GM13976 (cell line): ENCODE results near the gene SPEF2.
"Not testable (repeated sequence)": the region's sequence is repeated elsewhere in the genome, so short reads cannot be mapped to it uniquely, and the experiment has no call there.

ENCODE experiments used
- DNase-seq: peaks from one replicate; pipeline ENCODE4 v3.0.0; 2012; ENCODE audit warnings: low spot score
- CTCF ChIP-seq: IDR thresholded peaks from 2 replicates; pipeline ENCODE4 v1.5.1; 2012; ENCODE audit warnings: borderline replicate concordance, mild to moderate bottlenecking; ENCODE audit not compliant: insufficient read depth; ENCODE audit errors: extremely low read depth, missing control alignments, control extremely low read depth
- in situ Hi-C: fragments of 300-500 bp; cut with MboI; formaldehyde crosslinking; loops from one replicate; pipeline ENCODE4 v1.12.0; 2022; ENCODE audit warnings: low sequenced_read_pairs, mixed read lengths, inconsistent platforms; ENCODE audit not compliant: unreplicated experiment

SPEF2 gene

DNA sequence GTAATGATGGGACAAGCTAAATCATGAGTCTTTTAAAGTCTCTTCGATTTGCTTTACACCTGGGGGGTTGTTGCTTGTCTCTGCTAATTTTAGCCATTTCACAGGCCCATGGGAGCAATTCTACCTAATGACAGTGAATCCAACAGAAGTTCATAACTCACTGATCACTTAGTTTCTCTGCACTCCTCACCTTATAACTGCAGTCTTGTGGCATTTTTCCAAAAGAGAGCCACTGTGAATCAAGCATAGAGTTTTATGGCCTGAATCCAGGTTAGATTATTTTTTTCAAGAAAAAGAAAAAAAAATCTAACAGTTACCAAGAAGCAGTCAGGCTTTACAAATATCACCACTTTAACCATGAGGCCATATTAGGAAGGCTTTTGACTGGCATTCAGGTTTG lies 237.5 kb downstream of the SPEF2 start:
- in situ Hi-C loops: no loop called here
- no peak for TF ChIP-seq CTCF
- DNase-seq: no peak

DNA sequence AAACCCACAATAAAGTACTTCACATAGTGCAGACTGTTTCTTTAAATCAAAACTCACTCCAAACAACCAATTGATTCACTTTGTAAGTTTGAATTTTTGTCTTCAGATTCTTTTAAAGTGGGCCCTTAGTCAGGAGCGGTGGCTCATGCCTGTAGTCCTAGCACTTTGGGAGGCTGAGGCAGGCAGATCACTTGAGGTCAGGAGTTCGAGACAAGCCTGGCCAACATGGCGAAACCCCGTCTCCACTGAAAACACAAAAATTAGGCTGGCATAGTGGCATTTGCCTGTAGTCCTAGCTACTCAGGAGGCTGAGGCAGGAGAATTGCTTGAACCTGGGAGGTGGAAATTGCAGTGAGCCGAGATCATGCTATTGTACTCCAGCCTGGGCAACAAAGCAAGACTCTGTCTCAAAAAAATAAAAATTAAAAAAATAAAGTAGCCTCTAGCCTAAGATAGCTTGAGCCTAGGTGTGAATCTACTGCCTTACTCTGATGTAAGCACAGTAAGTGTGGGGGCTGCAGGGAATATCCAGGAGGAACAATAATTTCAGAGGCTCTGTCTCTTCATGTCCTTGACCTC lies 238.6 kb downstream of the SPEF2 start:
- DNase-seq, in situ Hi-C loops: not testable (repeated sequence)

- in situ Hi-C loops: no loop called here
- no peak for DNase-seq
- TF ChIP-seq CTCF: no peak
These were observed 239.2 kb downstream of the SPEF2 start, which contains the start of gene IL7R for GRCh38 chr5:35856765-35857351. TSS of gene IL7R (plus strand) at chr5:35856891. CDS start at chr5:35856978, 87 bp downstream.

- no peak for TF ChIP-seq CTCF
- in situ Hi-C loops: no loop called here
- DNase-seq: no peak
These were observed 240.0 kb downstream of the SPEF2 start for GRCh38 chr5:35857606-35858205.

- in situ Hi-C loops: no loop called here
- TF ChIP-seq CTCF: no peak
- DNase-seq: no peak
These were observed 241.5 kb downstream of the SPEF2 start for GRCh38 chr5:35859101-35859661.

DNA sequence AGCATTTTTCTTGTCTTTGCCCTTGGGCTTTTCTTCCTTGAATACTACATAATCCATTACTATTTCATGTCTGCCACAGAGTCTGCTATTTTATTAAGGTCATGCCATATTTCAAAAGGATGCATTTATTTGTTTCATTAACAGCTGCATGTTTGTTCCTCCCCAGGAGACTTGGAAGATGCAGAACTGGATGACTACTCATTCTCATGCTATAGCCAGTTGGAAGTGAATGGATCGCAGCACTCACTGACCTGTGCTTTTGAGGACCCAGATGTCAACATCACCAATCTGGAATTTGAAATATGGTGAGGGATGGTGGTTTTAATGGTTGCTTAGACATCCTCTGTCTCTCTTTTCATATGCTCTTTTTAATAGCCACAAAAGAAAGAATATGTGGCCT lies 243.0 kb downstream of the SPEF2 start:
- in situ Hi-C loops: no loop called here
- no peak for DNase-seq
- TF ChIP-seq CTCF: no peak

GRCh38 chr5:35861718-35862117 lies 244.1 kb downstream of the SPEF2 start:
- in situ Hi-C loops: no loop called here
- no peak for DNase-seq
- TF ChIP-seq CTCF: no peak
